Stimulated activated CD4-positive, alpha-beta T cell treated with anti-CD3 and anti-CD28 coated beads, Interleukin-1b, Interleukin-23, amount 100 ng/mL, for 24 hours (primary cell): ENCODE data around the gene VEGFC.

Experiments
- DNase-seq, 4 experiments: peaks; one replicate each; pipeline ENCODE4 v3.0.0-alpha.2; 2020; ENCODE audit warnings: low read depth in 4 of 4, low spot score in 1 of 4

VEGFC gene

GRCh38 chr4:176792326-176793059, at the start of gene VEGFC:
VEGFC (minus strand) TSS chr4:176792922; CDS start chr4:176792311, 611 bp downstream.
- DNase-seq, result no peak

- no peak for DNase-seq
Observed at GRCh38 chr4:176841711-176842112, 49.0 kb upstream of the VEGFC start.

GRCh38 chr4:176840166-176840565, 47.4 kb upstream of the VEGFC start:
- no peak for DNase-seq

GRCh38 chr4:176839656-176840055, 46.9 kb upstream of the VEGFC start:
- no peak for DNase-seq

- DNase-seq, result no peak
Observed at GRCh38 chr4:176838601-176839433, 46.1 kb upstream of the VEGFC start.

GRCh38 chr4:176837169-176837895, 44.6 kb upstream of the VEGFC start:
- no peak for DNase-seq

- no peak for DNase-seq
Observed at GRCh38 chr4:176834531-176834930, 41.8 kb upstream of the VEGFC start.

GRCh38 chr4:176833400-176834175, 40.9 kb upstream of the VEGFC start:
- DNase-seq, result no peak

- DNase-seq, result no peak
Observed at GRCh38 chr4:176830971-176831370, 38.2 kb upstream of the VEGFC start.

GRCh38 chr4:176825586-176825985, 32.9 kb upstream of the VEGFC start:
- no peak for DNase-seq

GRCh38 chr4:176824645-176825366, 32.1 kb upstream of the VEGFC start:
- no peak for DNase-seq

- DNase-seq, result no peak
Observed at GRCh38 chr4:176818531-176818930, 25.8 kb upstream of the VEGFC start.

GRCh38 chr4:176817204-176817603, 24.5 kb upstream of the VEGFC start:
- no peak for DNase-seq

- DNase-seq, result no peak
Observed at GRCh38 chr4:176814770-176815169, 22.0 kb upstream of the VEGFC start.

- DNase-seq, result no peak
Observed at GRCh38 chr4:176810481-176811249, 17.9 kb upstream of the VEGFC start.

- DNase-seq, result no peak
Observed at GRCh38 chr4:176806778-176807375, 14.2 kb upstream of the VEGFC start.

- no peak for DNase-seq
Observed at GRCh38 chr4:176805155-176805554, 12.4 kb upstream of the VEGFC start.

GRCh38 chr4:176800891-176801534, 8.3 kb upstream of the VEGFC start:
- DNase-seq, result no peak

- no peak for DNase-seq
Observed at GRCh38 chr4:176799653-176800052, 6.9 kb upstream of the VEGFC start.
